DND-41 (cell line): ENCODE measurements around the gene MIA2.
"Not testable (repeated sequence)": the region's sequence is repeated elsewhere in the genome, so short reads cannot be mapped to it uniquely, and the experiment has no call there.

Experiments
- CTCF ChIP-seq: IDR thresholded peaks from 2 replicates; pipeline ENCODE4 v1.5.1; 2012; ENCODE audit warnings: borderline replicate concordance, low read length, moderate library complexity, mild to moderate bottlenecking; ENCODE audit not compliant: poor library complexity, severe bottlenecking; ENCODE audit errors: extremely low read depth
- EZH2 ChIP-seq: IDR thresholded peaks from 3 replicates; pipeline ENCODE4 v1.6.1; 2012; ENCODE audit warnings: borderline replicate concordance, low read depth, mild to moderate bottlenecking, moderate library complexity, low read length, inconsistent platforms; ENCODE audit not compliant: severe bottlenecking

GRCh38 chr14:39231751-39232553 is 1.8 kb upstream of the MIA2 start:
- TF ChIP-seq CTCF: peak; percentile 56
- TF ChIP-seq EZH2: not testable (repeated sequence)
